Measurements from ENCODE around the gene TLX2.

Gene TLX2

GRCh38 chr2:74513605-74514367 is 464 bp upstream of the TLX2 start:
- DNase-seq = no peak

GRCh38 chr2:74515271-74515980 is 1.2 kb downstream of the TLX2 start:
- no peak for DNase-seq

- DNase-seq = no peak
Measured at GRCh38 chr2:74515981-74516633, 1.9 kb downstream of the TLX2 start.

GRCh38 chr2:74516650-74517049 is 2.4 kb downstream of the TLX2 start:
- no peak for DNase-seq

GRCh38 chr2:74522516-74522915 is 8.3 kb downstream of the TLX2 start:
- no peak for DNase-seq

- DNase-seq = no peak
Measured at GRCh38 chr2:74524005-74524404, 9.8 kb downstream of the TLX2 start.

- no peak for DNase-seq
Measured at GRCh38 chr2:74524955-74525716, 10.9 kb downstream of the TLX2 start.

GRCh38 chr2:74525717-74526648 is 11.7 kb downstream of the TLX2 start, which contains the start of gene DQX1:
Gene DQX1, minus strand, starts transcription at chr2:74526231. Its CDS starts 502 bp downstream, at chr2:74525729.
- DNase-seq = peak in 1 of 2 experiments; percentile 11

GRCh38 chr2:74526649-74527230 is 12.5 kb downstream of the TLX2 start:
- no peak for DNase-seq

- DNase-seq = no peak
Measured at GRCh38 chr2:74527741-74528140, 13.5 kb downstream of the TLX2 start.

GRCh38 chr2:74528600-74529356 is 14.5 kb downstream of the TLX2 start:
- DNase-seq = no peak

- peak; percentile 96 to 98 for DNase-seq
Measured at GRCh38 chr2:74529357-74530238, 15.3 kb downstream of the TLX2 start, which contains the start of the genes AUP1 and HTRA2. Gene AUP1, minus strand, starts transcription at chr2:74529706. Its CDS starts 77 bp downstream, at chr2:74529629. Gene HTRA2, plus strand, starts transcription at chr2:74529933. Its CDS starts 74 bp downstream, at chr2:74530007.

- no peak for DNase-seq
Measured at GRCh38 chr2:74530239-74531187, 16.3 kb downstream of the TLX2 start.

- no peak for DNase-seq
Measured at GRCh38 chr2:74531666-74532065, 17.4 kb downstream of the TLX2 start.

- DNase-seq = no peak
Measured at GRCh38 chr2:74532222-74532621, 18.0 kb downstream of the TLX2 start.

GRCh38 chr2:74533464-74533863 is 19.2 kb downstream of the TLX2 start:
- DNase-seq = no peak

- DNase-seq = no peak
Measured at GRCh38 chr2:74534411-74534810, 20.2 kb downstream of the TLX2 start.

GRCh38 chr2:74535440-74535965 is 21.3 kb downstream of the TLX2 start:
- DNase-seq = no peak

All from SHP77 (cell line).